Measurements from ENCODE around the gene CFAP92.

Gene CFAP92

GRCh38 chr3:129005526-129006303 lies 11.8 kb upstream of the CFAP92 start:
- DNase-seq, result peak; percentile 67

GRCh38 chr3:129004639-129005295 lies 10.9 kb upstream of the CFAP92 start:
- no peak for DNase-seq

GRCh38 chr3:129003578-129004112 lies 9.8 kb upstream of the CFAP92 start:
- DNase-seq, result no peak

GRCh38 chr3:129002573-129003569 lies 9.0 kb upstream of the CFAP92 start:
- DNase-seq, result no peak

- DNase-seq, result no peak
These were observed 8.1 kb upstream of the CFAP92 start for GRCh38 chr3:129001806-129002572.

GRCh38 chr3:129001101-129001805 lies 7.4 kb upstream of the CFAP92 start, which contains the start of gene EFCC1:
EFCC1 (plus strand) TSS chr3:129001304; CDS start chr3:129001629, 325 bp downstream.
- DNase-seq, result no peak

- no peak for DNase-seq
These were observed 6.8 kb upstream of the CFAP92 start for GRCh38 chr3:129000742-129001100.

- DNase-seq, result no peak
These were observed 5.2 kb upstream of the CFAP92 start for GRCh38 chr3:128999102-128999501.

GRCh38 chr3:128998561-128998960 lies 4.7 kb upstream of the CFAP92 start:
- no peak for DNase-seq

- no peak for DNase-seq
These were observed 3.7 kb upstream of the CFAP92 start for GRCh38 chr3:128997486-128998133.

- DNase-seq, result no peak
These were observed 2.9 kb upstream of the CFAP92 start for GRCh38 chr3:128996726-128997125.

- no peak for DNase-seq
These were observed 2.3 kb upstream of the CFAP92 start for GRCh38 chr3:128996200-128996599.

- no peak for DNase-seq
These were observed 1.9 kb upstream of the CFAP92 start for GRCh38 chr3:128995737-128996136.

- DNase-seq, result no peak
These were observed 988 bp upstream of the CFAP92 start for GRCh38 chr3:128994581-128995546.

- DNase-seq, result no peak
These were observed 267 bp upstream of the CFAP92 start for GRCh38 chr3:128994173-128994512.

- no peak for DNase-seq
These were observed 883 bp downstream of the CFAP92 start for GRCh38 chr3:128992926-128993460.

GRCh38 chr3:128991355-128991895 lies 2.5 kb downstream of the CFAP92 start:
- no peak for DNase-seq

GRCh38 chr3:128988286-128988685 lies 5.6 kb downstream of the CFAP92 start:
- DNase-seq, result no peak

All from SHP77 treated with DMSO at 0.1 percent for 48 hours (cell line).